ENCODE data around the gene DMRTB1.

The DMRTB1 gene

DNA sequence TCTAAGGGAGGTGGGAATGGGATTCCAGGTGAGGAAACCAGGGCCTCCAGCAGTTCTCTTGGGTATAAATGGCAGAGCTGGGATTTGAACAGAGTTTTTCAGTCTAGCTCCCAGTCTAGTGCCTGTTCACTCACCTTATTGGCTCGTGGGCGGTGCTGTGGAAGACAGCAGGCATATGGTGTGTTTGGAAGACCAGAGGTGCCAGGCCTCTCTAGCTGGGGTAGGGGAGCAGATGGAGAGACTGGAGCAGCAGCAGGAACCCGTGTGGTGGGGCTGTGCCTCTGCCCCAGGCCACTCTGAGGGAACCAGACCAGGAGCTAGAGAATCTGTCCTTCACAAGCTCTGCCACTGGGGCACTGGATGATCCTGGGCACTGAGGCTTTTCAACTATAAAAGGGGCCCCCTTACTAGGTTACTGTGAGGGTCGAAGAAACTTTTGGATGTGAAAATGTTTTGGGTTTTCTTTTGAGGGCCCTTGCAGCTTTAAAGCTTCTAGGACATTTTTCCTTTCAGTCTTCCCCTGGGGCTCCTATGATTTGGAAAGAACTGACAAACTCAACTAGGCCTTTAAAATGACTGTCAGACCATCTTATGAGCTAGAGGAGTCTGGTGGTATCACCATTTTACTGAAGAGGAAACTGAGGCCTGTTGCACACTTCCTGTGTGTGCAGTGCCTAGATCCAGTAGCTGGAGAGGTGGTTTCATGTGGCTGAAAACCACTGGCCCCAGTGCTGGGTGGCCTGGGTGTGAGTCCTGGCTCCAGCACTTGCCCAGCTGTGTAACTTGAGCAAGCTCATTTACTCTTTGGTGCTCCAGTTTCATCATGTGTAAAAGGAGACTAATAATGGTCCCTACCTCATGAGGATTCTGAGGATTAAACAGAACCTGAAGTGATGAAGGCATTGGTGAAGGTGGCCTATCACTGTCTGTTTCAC, 6.1 kb downstream of the DMRTB1 start:
- DNase-seq: no peak

DNA sequence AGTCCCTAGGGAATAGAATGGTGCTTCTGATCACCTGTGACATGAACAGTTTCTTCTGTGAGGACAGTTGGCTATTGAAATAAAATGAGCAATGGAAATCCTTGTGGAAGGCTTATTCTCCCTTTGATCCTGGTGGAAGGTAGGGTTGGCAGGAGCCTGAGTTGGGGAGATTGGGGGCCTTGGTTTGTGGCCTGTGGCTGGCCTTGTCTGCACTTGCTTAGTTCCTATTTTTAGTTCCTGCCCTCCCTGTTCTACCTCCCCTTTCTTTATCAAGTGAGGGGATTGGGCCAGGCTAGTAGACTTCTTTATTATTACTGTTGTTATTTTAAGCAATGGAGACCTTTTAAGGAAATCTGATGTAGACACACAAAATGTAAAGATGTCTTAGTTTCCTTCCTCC, 8.2 kb downstream of the DMRTB1 start:
- no peak for DNase-seq

DNA sequence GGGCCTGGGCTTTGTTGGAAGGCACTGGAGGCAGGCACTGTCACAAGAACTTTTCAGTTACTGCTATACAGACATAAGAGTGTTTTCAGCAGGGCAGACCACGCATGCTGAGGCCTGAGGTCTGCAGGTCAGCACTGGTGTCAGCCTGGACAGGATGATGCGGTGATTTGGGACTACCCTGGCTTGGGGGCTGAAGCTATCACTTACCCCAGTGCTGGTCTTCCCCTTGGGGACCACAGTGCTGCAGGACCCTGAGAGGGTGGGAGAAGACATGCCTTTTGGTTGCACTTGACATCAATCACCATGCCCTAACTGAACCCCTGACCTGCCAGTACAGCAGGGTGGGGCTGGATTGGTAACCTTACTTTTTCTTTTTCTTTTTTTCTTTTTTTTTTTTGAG, 9.2 kb downstream of the DMRTB1 start:
- DNase-seq: no peak

DNA sequence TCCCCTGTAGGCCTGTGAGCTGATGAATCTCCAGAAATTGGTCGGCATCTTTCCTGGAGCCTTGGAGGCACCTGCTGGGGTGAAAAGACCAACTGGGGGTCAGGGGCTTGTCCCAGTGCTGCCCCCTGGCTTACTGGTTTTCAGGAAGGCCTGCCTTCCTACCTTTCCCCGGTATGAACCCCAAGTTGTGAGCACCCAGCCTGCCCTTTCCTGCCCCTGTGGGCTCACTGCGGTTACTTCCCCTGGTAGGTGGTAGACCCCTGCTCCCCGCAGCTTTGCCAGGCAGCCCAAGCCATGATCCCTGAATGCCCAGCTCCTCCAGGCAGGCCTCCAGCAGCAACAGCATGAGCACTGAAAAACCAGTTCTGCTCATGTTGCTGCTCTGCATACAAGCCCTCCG, 10.2 kb downstream of the DMRTB1 start:
- no peak for DNase-seq

DNA sequence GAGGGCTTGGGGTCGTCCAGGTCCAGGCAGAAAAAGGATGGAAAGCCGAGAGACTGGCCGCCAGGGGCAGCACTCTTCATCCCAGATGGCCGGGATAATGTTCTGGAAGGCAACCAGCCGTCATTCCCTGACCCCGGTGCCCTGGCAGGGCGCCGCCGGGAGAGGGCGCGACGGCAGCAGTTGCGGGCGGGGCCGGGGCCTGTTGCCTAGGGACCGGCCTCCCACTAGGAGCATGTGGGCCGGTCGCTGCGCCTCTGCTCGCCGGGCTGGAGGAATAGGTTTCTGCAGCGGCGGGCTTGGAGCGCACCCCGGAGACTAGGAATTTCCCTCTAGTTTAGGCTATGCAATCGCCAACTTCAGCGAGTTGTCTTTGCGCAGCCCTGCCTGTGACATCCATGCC, 11.0 kb downstream of the DMRTB1 start:
- no peak for DNase-seq

DNA sequence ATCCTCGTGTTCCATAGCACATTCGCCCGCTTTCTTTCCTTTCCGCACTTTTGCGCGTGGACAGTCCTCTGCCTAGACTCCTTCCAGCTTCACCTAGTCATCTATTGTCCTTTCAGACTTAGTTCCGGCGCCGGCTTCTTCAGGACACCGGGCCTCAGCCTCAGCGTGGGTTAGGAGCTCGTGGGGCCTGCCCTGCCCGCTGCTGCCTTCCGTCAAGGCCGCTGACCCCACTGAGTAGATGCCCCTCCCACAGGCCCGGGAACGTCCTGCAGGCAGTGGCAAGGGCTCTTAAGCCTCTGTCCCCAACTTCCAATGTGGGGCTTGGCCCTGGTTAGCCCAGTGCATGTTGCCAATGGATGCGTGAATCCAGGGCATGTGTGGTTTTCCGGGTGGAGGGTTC, 11.4 kb downstream of the DMRTB1 start:
- no peak for DNase-seq

DNA sequence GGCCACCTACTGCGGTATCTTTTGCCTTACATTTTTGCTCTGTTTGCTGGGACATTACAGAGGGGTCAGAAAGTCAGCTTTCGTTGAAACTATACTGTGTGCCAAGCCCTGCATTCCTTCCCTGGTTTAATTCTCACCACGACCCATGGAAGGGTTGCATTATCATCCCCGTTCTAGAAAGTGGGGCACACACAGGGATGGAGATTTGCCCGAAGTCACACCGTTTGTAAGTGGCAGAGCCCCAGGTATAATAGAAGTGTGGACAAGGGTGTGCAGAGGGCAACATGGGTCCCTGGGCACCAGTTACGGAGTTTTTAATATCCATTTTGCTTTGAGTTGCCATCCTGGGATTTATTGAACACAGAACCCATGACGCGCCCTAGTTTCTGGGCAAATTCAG, 11.8 kb downstream of the DMRTB1 start:
- no peak for DNase-seq

DNA sequence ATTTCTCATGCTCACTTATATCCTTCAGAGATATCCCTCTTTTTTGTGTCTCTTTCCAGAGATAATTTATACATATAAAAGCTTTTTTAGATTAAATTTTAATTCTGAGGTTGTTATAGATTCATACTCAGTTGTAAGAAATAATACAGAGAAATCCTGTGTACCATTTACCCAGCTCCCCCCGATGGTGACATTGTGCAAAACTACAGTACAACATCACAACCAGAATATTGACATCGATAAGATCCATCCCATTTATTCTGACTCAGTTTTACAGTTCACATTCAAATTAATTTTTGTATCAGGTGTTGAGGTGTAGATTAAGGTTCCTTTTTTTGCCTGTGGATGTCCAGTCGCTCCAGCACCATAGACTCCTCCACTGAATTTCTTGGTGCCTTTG, 14.3 kb downstream of the DMRTB1 start:
- no peak for DNase-seq

DNA sequence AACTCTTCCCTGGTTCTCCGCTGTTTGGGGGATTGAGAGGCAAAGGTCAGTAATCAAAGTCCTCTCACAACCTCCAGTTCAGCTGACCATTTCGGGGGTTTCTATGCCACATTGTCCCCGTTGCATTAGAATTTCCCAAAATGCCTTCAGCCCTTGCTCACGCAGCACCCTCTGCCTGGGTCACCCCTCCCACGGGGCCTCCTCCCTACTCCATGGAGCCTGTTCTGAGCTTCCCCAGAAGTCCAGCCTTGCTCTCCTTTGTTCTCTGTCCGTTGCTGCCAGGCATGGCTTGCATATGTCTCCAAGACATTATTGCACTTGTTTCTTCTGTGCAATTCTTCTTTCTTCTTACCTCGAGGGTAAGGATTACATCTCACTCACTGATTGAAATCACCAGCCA, 16.5 kb downstream of the DMRTB1 start:
- no peak for DNase-seq

DNA sequence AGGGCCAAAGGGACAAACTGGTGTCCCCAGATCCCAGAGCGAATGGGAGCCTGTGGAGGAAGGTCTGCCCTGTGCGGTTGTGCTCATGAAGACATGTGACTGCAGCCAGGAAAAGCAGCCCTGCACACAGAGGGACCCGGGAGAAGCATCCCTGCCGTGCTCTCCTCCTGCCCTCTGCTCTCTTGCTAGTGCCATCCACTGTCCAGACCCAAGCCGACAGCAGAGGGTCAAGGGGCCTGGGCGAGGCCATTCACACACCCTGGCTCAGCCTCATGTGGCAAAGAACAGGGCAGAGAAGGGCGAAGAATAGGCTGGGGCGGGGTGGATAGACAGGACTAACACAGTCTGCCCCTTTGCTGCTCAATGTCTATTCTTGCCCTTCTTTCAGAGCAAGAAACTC, 17.4 kb downstream of the DMRTB1 start:
- no peak for DNase-seq

DNA sequence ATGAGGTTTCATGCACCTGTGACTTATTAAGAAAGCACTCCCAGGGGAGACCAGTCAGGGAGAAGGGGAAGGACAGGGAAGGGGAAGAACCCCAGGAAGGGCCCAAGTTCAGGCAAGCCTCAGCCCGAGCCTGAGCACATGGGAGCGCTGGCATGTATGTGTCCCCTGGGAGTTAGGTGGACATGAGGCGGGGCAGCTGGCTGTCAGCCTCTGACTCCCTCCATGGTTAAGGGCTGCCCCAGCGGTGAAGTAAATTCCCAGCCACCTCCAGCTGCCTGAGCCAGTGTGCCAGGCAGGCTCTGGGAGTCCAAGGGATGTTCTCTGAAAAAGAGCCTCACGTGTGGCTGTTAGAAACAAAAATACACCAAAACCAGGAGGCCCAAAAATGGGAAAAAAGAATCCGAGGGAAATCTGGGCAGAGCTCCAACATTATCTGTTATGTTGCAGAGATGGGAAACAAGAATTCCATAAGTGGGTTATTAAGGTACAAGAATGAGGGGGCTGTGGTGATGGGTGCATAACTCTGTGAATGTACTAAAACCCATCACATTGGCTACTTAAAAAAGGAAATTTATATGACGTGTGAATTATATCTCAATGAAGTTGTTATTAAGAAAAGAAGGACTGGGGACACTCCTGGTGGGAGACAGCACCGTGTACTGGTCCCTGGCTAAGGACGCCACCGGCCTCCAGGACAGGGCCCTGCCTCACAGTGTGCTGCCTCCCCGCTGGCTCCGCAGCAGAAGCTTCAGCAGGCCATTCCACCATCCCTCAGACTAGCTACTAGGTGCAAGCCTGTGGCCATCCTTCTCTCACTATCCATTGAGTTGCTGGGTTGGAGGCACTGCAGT, 18.7 kb downstream of the DMRTB1 start:
- DNase-seq: no peak

DNA sequence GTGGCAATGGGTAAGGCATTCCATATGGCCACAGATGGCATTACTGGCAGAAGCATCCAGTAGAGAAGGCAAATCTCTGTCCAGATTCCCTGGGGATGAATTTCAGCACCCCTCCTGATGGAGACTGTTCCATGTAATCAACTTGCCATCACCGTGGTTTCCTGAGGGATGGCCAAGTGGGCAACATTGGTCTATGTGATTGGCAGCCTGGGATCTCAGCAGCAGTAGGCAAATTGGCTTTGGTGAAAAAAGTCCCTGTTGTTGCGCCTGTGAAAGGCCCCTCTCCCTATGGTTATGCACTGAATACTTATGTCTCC, 19.3 kb downstream of the DMRTB1 start:
- DNase-seq: no peak

DNA sequence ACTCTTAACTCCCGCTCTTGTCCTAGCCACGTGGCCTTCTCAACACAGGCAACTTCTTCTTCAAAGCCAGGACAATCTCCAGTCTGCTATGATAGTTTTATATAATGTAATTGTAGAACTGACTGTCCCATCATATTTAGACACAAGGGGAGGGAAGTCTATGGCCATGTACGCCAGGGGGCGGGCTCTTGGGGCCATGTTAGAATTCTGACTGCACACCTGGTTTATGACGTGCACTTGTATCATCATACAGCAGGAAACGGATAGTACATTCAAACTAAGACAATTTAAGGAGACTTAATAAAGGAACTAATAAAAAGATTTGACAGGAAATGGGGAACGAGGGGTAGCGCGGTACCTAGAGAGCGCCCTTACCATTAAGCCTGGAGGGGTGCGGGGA, 21.5 kb downstream of the DMRTB1 start:
- DNase-seq: no peak

DNA sequence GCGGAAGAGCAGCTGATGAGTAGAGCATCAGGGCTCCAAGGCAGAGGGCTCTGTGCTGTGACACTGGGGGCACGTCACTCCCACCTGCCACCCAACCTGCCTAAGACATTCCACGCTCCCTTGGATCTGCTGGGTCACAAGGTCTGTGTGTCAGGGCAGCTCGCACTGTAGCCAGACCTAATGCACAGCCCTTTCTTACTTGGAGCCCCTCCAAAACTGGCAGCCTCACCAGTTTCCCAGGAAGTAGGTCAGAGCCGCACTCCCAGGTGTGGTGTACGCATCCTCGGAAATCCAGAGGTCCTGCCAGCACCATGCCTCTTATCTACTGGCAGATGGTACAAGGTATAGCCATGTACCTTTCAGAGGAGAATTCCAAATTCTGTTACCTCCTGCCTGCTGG, 22.3 kb downstream of the DMRTB1 start:
- DNase-seq: no peak

DNA sequence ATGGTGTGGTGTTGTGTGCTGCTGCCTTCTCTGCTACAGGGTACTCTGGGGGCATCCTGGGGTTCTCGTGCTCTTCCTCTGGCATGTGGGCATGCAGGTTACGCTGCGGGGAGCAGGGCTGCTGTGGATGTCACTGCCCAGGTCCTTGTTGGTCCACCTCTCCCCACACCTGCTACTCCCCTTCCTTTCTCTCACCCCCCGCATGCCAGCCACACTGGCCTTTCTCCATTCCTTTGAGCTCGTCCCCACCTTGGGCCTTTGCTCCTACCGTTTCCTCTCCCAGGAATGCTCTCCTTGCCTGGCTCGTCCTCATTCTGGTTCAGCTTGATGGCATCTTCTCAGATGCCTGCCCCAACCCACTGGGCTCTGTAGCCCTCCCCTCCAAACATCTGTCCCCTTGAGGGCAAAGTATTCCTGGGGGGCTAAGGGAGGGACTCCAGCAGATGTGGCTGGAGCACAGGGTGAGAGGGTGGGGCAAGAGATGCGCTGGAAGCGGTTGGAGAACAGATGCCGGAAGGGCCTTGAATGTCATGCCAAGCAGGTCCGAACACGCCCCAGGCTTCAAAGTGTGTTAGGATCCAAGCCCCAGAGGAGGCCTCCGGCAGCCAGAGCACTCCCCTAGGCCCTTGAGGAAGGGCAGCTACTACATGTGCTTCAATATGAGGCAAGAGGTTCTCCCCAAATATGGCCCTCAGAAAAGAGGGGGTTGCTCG, 23.4 kb downstream of the DMRTB1 start:
- DNase-seq: no peak

DNA sequence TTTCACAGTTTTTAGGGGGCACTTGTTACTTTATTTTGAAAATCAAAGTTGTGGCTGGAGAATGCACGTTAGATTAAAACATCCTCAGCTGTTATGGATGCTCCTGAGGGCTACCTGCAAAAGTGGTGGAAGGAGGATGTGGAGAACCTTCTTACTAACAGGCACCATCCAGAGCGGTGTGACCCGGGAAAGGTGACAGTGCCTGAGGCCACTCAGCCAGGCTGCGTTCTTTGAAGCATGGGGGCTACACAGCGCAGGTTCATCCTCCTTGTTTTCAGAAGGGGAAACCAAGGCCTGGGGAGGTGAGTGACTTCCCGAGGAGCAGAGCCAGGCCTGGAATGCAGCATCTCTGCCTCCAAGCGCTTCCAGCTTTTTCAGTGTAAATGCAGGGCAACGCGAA, 24.0 kb downstream of the DMRTB1 start:
- no peak for DNase-seq

DNA sequence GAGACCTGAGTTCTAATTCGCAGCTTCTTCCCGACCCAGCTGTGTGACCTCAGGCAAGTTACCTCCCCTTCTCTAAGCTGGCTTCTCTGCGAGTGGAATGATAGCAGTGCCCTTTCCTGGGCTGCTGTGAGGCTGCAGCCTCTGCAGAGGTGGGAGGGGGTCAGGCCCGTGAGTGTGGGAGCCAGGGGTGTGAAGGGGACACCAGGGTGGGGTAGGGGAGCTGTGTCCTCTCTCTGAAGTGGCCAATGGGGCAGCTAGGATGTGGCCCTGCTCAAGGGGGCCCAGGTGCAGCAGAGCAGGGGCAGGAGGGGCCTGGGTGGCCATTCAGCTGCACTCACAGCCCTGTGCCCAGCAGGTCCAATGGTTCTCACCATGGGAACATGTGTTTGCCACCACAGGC, 24.5 kb downstream of the DMRTB1 start:
- DNase-seq: no peak

DNA sequence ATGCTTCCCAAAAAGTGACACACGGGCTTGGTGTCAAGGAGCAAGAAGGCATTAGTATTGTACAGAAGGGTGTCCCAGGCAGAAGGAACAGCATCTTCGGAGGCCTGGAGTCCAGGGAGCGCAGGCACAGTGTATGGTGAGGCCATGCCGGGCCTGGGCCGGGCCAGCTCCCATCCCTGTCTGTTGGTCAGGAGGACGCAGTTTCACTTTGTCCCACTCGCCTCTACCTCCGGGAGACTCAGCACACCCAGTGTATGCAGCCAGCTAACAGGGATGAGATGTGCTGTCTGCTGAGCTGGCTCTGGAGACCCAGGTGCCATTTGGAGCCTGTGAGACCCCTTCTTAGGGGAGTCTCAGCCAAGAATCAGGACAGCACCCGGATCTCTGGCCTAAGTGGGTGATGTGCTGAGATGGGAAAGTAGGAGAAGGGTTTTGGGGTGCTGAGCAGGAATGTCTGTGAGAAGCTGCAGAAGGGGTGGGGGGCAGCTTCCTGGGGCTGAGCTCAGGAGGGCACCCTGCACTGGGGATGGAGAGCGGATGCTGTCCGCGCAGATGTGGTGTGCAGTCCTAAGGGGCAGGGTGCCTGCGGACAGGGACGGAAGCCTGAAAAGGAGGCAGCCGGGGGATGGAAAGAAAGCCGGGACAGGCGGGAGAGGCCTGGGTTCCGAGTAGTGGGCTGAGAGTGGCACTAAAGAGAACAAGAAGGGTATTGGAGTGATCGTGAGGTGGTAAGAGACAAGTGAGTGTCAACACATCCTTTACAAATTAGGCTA, 25.7 kb downstream of the DMRTB1 start:
- DNase-seq: no peak

DNA sequence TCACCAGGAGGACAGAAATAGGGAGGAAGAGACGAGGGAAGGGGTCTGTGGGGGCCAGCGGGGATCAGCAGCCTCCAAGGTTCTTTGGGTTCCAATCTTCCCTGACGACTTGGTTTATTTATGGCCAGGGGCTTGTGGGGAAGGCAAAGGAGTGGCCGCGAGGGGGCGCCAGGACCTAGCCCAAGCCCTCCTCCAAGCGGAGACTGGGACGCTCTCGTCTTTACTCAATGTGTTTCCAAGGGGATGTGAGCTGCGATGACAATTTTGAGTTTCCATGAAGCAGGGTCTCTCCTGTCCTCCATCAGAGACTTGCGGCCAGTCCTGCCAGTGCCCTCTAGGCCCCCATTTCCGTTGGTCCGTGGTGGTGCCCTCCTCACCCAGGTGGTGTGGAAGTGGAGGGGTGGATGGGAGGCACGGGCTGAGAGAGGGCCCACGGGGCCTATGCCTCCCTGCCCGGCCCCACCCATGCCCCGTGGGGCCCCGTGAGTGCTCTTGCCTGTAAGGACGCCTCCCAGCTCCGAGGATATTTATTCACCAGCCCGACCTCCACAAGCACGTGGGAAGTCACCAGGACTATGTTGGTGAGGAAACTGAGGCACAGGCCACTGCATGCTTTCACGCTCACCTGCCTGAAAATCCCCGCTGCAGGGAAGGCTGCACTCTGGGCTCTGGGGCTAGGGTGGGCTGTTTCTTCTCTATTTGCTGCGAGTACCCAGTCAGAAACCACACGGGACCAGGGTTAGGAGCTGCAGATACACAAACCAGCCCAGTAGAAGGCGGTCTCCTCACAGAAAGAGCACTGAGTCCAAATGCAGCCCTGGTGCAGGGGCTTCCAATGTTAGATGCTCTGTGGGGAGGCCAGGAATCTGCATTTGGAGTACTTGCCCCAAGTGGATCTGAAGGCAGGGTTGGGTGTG, 26.5 kb downstream of the DMRTB1 start:
- DNase-seq: peak; percentile 54

DNA sequence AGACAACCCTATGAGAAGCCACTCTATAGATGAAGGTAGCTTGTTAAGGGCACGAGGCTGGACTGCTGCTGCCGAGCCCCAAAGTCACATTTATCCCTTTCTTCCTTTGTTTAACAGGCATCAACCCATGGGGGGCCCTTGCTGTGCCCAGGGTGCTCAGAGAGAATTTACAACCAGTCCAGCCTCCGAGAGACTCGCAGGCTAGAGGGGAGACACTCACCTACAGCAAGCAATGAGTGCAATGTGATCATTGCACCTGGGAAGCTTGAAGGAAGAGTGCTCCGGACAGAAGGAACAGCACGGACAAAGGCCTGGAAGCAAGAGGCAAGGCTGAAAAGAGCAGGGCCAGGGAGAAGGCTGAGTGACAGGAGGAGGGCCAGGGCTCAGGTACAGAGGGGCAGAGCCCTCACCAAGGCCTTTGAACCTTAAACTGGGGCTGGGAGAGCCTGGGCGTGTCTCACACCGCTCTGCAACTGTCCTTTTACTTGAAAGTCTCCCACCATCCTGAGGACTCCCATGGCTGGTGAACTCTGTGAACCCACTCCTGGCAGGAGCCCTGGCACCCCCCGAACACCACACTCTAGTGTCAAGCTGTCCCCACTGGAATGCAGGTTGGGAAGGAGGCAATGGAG, 27.3 kb downstream of the DMRTB1 start:
- no peak for DNase-seq

DNA sequence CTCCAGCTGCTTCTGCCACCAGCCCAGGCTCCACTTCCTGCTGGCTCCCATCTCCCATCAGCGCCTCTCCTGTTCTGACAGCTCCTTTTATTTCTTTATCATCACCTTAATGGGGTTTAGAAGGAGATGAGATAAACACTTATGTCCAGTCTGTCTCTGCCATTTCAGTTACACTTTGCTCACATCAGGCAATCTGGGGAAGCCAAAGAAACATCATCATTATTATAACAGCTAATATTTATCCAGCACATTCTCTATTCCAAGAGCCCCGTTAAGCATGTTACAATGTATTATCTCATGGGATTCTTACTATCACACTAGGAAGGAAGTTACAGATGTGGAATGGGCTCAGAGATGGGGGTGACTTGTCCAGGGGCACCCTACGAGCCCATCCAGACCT, 31.2 kb downstream of the DMRTB1 start:
- DNase-seq: no peak

Data from CD4-positive, alpha-beta T cell treated with Interleukin-10 for 1 hour (primary cell).